Neuronal stem cell (in vitro differentiated cells): Measurements from ENCODE around the gene SLC12A7.
A peak's percentile ranks its signal among the peaks of the same experiment; 100 is the strongest.

Experiments
- DNase-seq: peaks from one replicate; pipeline ENCODE4 v3.0.0-alpha.2; 2013; ENCODE audit warnings: low spot score
- H2AFZ ChIP-seq: one replicate; pipeline ENCODE4 v1.6.1; 2013; ENCODE audit warnings: mild to moderate bottlenecking, low read length, inconsistent platforms
- H2AK5ac ChIP-seq: 2 replicates; pipeline ENCODE4 v1.6.1; 2013; ENCODE audit warnings: low read depth, mild to moderate bottlenecking, inconsistent platforms, low read length, moderate library complexity, mixed read lengths
- H2BK120ac ChIP-seq: 2 replicates; pipeline ENCODE4 v1.6.1; 2013; ENCODE audit warnings: low read depth, mild to moderate bottlenecking, inconsistent platforms, low read length, moderate library complexity, mixed read lengths
- H2BK12ac ChIP-seq: one replicate; pipeline ENCODE4 v1.6.1; 2013; ENCODE audit warnings: low read length, inconsistent platforms
- H2BK15ac ChIP-seq: 2 replicates; pipeline ENCODE4 v1.6.1; 2013; ENCODE audit warnings: mild to moderate bottlenecking, low read length, inconsistent platforms, mixed read lengths
- H2BK5ac ChIP-seq: one replicate; pipeline ENCODE4 v1.6.1; 2013; ENCODE audit warnings: inconsistent platforms, mild to moderate bottlenecking, low read length, moderate library complexity
- H3K14ac ChIP-seq: one replicate; pipeline ENCODE4 v1.6.1; 2013; ENCODE audit warnings: low read length, inconsistent platforms
- H3K18ac ChIP-seq: 2 replicates; pipeline ENCODE4 v1.6.1; 2013; ENCODE audit warnings: low read length, inconsistent platforms
- H3K23ac ChIP-seq: 2 replicates; pipeline ENCODE4 v1.6.1; 2013; ENCODE audit warnings: low read depth, mild to moderate bottlenecking, mixed read lengths, low read length, inconsistent platforms; ENCODE audit not compliant: poor library complexity
- H3K27ac ChIP-seq: replicated peaks from 3 replicates; pipeline ENCODE4 v1.5.1; 2013; ENCODE audit warnings: low read length, inconsistent platforms
- H3K27me3 ChIP-seq, 3 experiments: 2 replicates each; pipeline ENCODE4 v1.6.1; 2013; ENCODE audit warnings: low read length in 3 of 3, mild to moderate bottlenecking in 2 of 3, inconsistent platforms in 1 of 3, low read depth in 1 of 3, mixed read lengths in 1 of 3, moderate library complexity in 1 of 3; ENCODE audit not compliant: control insufficient read depth in 3 of 3, insufficient read depth in 3 of 3
- H3K36me3 ChIP-seq, 2 donors: replicated peaks in 1 of 2; 2 replicates each; pipeline ENCODE4 v1.6.1; 2013; ENCODE audit warnings: low read length in 2 of 2; ENCODE audit not compliant: control insufficient read depth in 2 of 2, insufficient read depth in 2 of 2
- H3K4ac ChIP-seq: 2 replicates; pipeline ENCODE4 v1.6.1; 2013; ENCODE audit warnings: inconsistent platforms, mild to moderate bottlenecking, low read length, moderate library complexity
- H3K4me1 ChIP-seq, 2 donors: 1 replicate in 1 of 2; 2 replicates in 1 of 2; pipeline ENCODE4 v1.6.1; 2013; ENCODE audit warnings: low read length in 2 of 2, low read depth in 1 of 2; ENCODE audit not compliant: control insufficient read depth in 2 of 2, insufficient read depth in 1 of 2
- H3K4me2 ChIP-seq: one replicate; pipeline ENCODE4 v1.6.1; 2013; ENCODE audit warnings: mild to moderate bottlenecking, low read length, inconsistent platforms; ENCODE audit not compliant: insufficient read depth, poor library complexity, severe bottlenecking
- H3K4me3 ChIP-seq, 2 donors: 2 replicates each; pipeline ENCODE4 v1.5.1; 2013; ENCODE audit warnings: low read length in 2 of 2, mild to moderate bottlenecking in 2 of 2, inconsistent platforms in 1 of 2, moderate library complexity in 1 of 2
- H3K79me1 ChIP-seq: one replicate; pipeline ENCODE4 v1.6.1; 2013; ENCODE audit warnings: low read depth, mild to moderate bottlenecking, inconsistent platforms, low read length, moderate library complexity
- H3K9ac ChIP-seq: one replicate; pipeline ENCODE4 v1.6.1; 2013; ENCODE audit warnings: mild to moderate bottlenecking, low read depth, low read length, inconsistent platforms; ENCODE audit not compliant: poor library complexity
- H3K9me3 ChIP-seq, 2 donors: replicated peaks in 1 of 2; 2 replicates each; pipeline versions ENCODE3 to v1.6.1; 2013; ENCODE audit warnings: low read length in 2 of 2, mild to moderate bottlenecking in 2 of 2, inconsistent platforms in 1 of 2, low read depth in 1 of 2, mixed read lengths in 1 of 2, moderate library complexity in 1 of 2; ENCODE audit not compliant: control insufficient read depth in 2 of 2, insufficient read depth in 1 of 2
- H4K8ac ChIP-seq: one replicate; pipeline ENCODE4 v1.6.1; 2013; ENCODE audit warnings: low read depth, mild to moderate bottlenecking, inconsistent platforms, low read length, moderate library complexity
- H4K91ac ChIP-seq: one replicate; pipeline ENCODE4 v1.6.1; 2013; ENCODE audit warnings: low read length, low read depth, mild to moderate bottlenecking, inconsistent platforms; ENCODE audit not compliant: poor library complexity
- WGBS, 2 donors: extraction: QIAGEN DNeasy Blood & Tissue Kit; methylation state at CpG; one replicate each; pipeline ENCODE4 v1.1.7; 2013; ENCODE audit warnings: missing lambda C conversion rate in 2 of 2, mixed read lengths in 1 of 2; ENCODE audit not compliant: insufficient read length in 2 of 2, insufficient replicate concordance in 1 of 2; ENCODE audit errors: extremely low coverage in 2 of 2; 5-methylcytosine and 5-hydroxymethylcytosine counted together

SLC12A7 gene

DNA sequence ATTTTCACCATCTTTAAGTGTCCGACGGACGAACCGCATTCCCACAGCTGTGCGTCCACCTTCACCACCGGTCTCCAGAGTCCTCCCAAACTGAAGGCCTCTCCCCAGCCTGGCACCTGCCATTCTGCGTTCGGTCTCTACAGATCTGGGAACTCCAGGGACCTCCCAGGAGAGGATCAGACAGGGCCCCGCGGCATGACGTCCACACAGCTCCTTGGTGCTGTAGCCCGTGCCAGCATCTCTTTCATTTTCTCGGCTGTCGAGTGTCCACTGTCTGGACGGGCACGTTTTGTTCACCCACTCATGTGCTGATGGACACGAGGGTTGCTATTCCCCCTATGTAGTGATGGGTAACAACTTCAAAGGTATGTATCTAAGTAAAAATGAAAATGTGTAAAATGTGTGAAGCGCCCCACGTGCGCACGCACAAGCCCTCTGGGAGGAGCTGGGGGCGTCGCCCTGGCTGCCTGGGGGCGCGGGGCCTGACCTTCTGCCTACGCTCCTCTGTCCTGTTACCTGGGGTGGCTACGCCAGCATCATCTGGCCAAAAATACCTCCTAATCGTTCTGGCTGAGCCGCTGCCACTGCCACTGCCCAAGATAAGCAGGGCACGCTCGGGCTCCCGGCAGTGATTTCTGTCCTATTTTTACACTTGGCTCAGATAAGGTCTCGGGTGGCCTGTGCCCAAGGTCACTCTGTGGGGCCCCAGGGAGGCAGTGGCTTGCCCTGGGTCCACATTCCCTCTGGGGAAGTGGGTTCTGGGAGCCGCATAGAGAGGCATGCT, 10.8 kb upstream of the SLC12A7 start:
- Histone ChIP-seq H2BK5ac (no peak overlapping the region), H3K9ac (no peak overlapping the region), H3K79me1 (peaks cover 3% of the 10 kb centered on the region), H2AK5ac (peak overlapping the region; percentile 62), H3K14ac (no peak overlapping the region), H2BK12ac (peak overlapping the region; percentile 46), H4K8ac (no peak overlapping the region), H2BK15ac (no peak overlapping the region), H2AFZ (no peak overlapping the region), H3K4me3 (no peak overlapping the region), H2BK120ac (no peak overlapping the region), H3K4me1 (peaks cover 0 to 8% of the 10 kb centered on the region in 2 donors), H3K23ac (no peak overlapping the region), H3K4ac (no peak overlapping the region), H4K91ac (no peak overlapping the region), H3K18ac (peak overlapping the region; percentile 57), H3K36me3 (no peaks in the 10 kb centered on the region), H3K27ac (no peak overlapping the region), H3K9me3 (peaks cover 0 to 8% of the 10 kb centered on the region in 2 donors), H3K4me2 (no peak overlapping the region), H3K27me3 (peaks cover 0 to 42% (median 0%) of the 10 kb centered on the region in 3 experiments)
- DNase-seq, result no peak
- WGBS, 2 donors, result no CpG with 5 or more reads among the region's 34 CpGs

- Histone ChIP-seq H3K27ac (no peak overlapping the region), H2BK5ac (peak overlapping the region; percentile 13), H3K14ac (peak overlapping the region; percentile 98), H3K4me2 (no peak overlapping the region), H3K4me3 (no peak overlapping the region), H4K8ac (no peak overlapping the region), H2AK5ac (peak overlapping the region; percentile 80), H3K27me3 (peaks cover 0 to 42% (median 0%) of the 10 kb centered on the region in 3 experiments), H3K4me1 (peaks cover 0 to 10% of the 10 kb centered on the region in 2 donors), H3K9me3 (peaks cover 0 to 8% of the 10 kb centered on the region in 2 donors), H2BK120ac (peak overlapping the region; percentile 61), H2BK15ac (no peak overlapping the region), H3K79me1 (peaks cover 3% of the 10 kb centered on the region), H3K23ac (no peak overlapping the region), H4K91ac (no peak overlapping the region), H2BK12ac (no peak overlapping the region), H3K36me3 (no peaks in the 10 kb centered on the region), H3K18ac (peak overlapping the region; percentile 82), H2AFZ (no peak overlapping the region), H3K4ac (no peak overlapping the region), H3K9ac (no peak overlapping the region)
- WGBS, 2 donors, result no CpG with 5 or more reads among the region's 14 CpGs
- DNase-seq, result no peak
Observed at GRCh38 chr5:1121891-1122290, 10.0 kb upstream of the SLC12A7 start.

DNA sequence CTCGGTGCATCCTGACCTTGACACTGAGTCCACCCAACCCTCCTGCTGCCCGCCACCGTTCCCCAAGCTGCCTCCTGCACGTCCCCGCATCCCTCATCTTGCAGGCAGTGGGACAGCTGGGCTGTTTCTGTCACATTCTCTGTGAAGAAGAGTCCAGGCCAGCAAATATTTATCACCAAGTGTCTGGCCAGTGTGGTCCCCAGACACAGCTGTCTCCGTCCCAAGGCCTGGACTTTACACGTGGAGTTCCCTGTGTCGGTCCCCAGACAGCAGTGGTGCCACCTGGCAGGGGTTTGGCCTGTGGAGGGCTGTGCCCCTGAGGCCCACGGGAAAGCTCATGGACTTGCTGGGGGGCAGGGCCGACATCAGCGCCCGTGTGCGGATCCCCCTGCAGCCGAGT, 9.2 kb upstream of the SLC12A7 start:
- Histone ChIP-seq H2BK12ac (peak overlapping the region; percentile 84), H4K8ac (peak overlapping the region; percentile 72), H3K27ac (no peak overlapping the region), H3K4ac (peak overlapping the region; percentile 53), H3K36me3 (no peaks in the 10 kb centered on the region), H3K4me2 (no peak overlapping the region), H3K23ac (peak overlapping the region; percentile 97), H3K9me3 (peaks cover 0 to 8% of the 10 kb centered on the region in 2 donors), H2BK15ac (no peak overlapping the region), H3K9ac (no peak overlapping the region), H2AFZ (no peak overlapping the region), H3K18ac (peak overlapping the region; percentile 83), H3K79me1 (peaks cover 4% of the 10 kb centered on the region), H3K27me3 (peaks cover 0 to 45% (median 0%) of the 10 kb centered on the region in 3 experiments), H3K4me3 (no peak overlapping the region), H4K91ac (no peak overlapping the region), H2BK120ac (peak overlapping the region; percentile 18), H2BK5ac (no peak overlapping the region), H2AK5ac (peak overlapping the region; percentile 98), H3K4me1 (peaks cover 0 to 10% of the 10 kb centered on the region in 2 donors), H3K14ac (peak overlapping the region; percentile 63)
- WGBS, 2 donors, result no CpG with 5 or more reads among the region's 14 CpGs
- DNase-seq, result no peak

DNA sequence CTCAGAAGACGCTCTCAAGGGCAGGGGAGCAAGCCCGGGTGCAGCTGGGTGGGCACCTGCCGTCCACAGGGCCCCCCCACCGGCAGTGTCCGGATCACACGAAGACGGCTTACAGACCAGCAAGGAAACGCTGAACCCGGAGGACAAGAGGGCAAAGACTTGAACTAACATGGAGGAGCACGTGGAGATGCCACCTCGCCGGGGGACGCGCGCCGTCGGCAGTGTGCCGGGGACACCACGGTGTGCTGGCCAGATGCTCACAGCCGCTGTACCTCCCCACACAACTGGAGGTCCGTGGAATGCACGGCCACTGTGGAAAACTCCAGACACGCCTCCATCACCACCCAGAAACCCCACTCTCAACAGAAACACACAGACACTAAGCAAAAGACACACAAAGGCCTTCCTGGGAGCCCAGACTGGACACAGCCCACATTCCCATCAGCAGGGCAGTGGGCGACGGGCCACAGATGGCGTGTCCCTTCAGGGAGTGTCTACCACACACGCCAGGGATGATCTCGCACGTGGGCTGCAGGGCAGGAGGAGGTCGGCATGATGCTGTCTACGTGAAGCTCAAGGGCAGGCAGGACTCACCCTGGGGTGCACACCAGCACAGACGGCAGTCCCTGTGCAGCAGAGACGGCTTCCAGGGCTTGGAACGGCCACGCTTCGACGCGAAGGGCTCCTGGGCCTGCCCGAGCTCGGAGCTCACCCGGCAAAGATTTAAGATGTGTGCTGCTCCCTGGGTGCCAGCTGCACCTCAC, 8.6 kb upstream of the SLC12A7 start:
- Histone ChIP-seq H2AFZ (no peak overlapping the region), H3K4ac (peak overlapping the region; percentile 53), H2BK120ac (peak overlapping the region; percentile 18), H3K27ac (no peak overlapping the region), H3K79me1 (peaks cover 4% of the 10 kb centered on the region), H2BK5ac (no peak overlapping the region), H2BK12ac (peak overlapping the region; percentile 84), H3K9me3 (peaks cover 0 to 8% of the 10 kb centered on the region in 2 donors), H3K18ac (peak overlapping the region; percentile 83), H3K23ac (peak overlapping the region; percentile 97), H3K4me2 (no peak overlapping the region), H4K91ac (no peak overlapping the region), H3K36me3 (no peaks in the 10 kb centered on the region), H3K4me1 (peaks cover 0 to 10% of the 10 kb centered on the region in 2 donors), H3K9ac (peak overlapping the region; percentile 30), H3K4me3 (no peak overlapping the region), H4K8ac (no peak overlapping the region), H2AK5ac (peak overlapping the region; percentile 98), H3K27me3 (peaks cover 0 to 45% (median 0%) of the 10 kb centered on the region in 3 experiments), H3K14ac (peak overlapping the region; percentile 63), H2BK15ac (peak overlapping the region; percentile 89)
- WGBS, 2 donors, result no CpG with 5 or more reads among the region's 41 CpGs
- DNase-seq, result no peak
